ENCODE data around the gene ITGA11.

Gene ITGA11

GRCh38 chr15:68369931-68370767 is 61.8 kb downstream of the ITGA11 start:
- DNase-seq = no peak

- DNase-seq = no peak
Observed at GRCh38 chr15:68368731-68369435, 63.1 kb downstream of the ITGA11 start.

- DNase-seq = no peak
Observed at GRCh38 chr15:68367992-68368391, 64.0 kb downstream of the ITGA11 start.

- no peak for DNase-seq
Observed at GRCh38 chr15:68367226-68367625, 64.7 kb downstream of the ITGA11 start.

GRCh38 chr15:68366314-68366713 is 65.6 kb downstream of the ITGA11 start:
- peak; percentile 65 for DNase-seq

GRCh38 chr15:68365770-68366169 is 66.2 kb downstream of the ITGA11 start:
- DNase-seq = no peak

GRCh38 chr15:68365140-68365745 is 66.7 kb downstream of the ITGA11 start:
- no peak for DNase-seq

GRCh38 chr15:68364660-68365035 is 67.3 kb downstream of the ITGA11 start:
- no peak for DNase-seq

GRCh38 chr15:68364028-68364659 is 67.8 kb downstream of the ITGA11 start:
- DNase-seq = no peak

GRCh38 chr15:68363353-68363752 is 68.6 kb downstream of the ITGA11 start:
- no peak for DNase-seq

GRCh38 chr15:68362537-68363126 is 69.3 kb downstream of the ITGA11 start:
- no peak for DNase-seq

- no peak for DNase-seq
Observed at GRCh38 chr15:68360721-68361120, 71.2 kb downstream of the ITGA11 start.

- DNase-seq = no peak
Observed at GRCh38 chr15:68356778-68357177, 75.2 kb downstream of the ITGA11 start.

- DNase-seq = no peak
Observed at GRCh38 chr15:68354923-68355322, 77.0 kb downstream of the ITGA11 start.

GRCh38 chr15:68354268-68354667 is 77.7 kb downstream of the ITGA11 start:
- DNase-seq = no peak

GRCh38 chr15:68353421-68354135 is 78.4 kb downstream of the ITGA11 start:
- DNase-seq = peak; percentile 74

GRCh38 chr15:68352401-68353062 is 79.4 kb downstream of the ITGA11 start:
- DNase-seq = peak; percentile 30

GRCh38 chr15:68349151-68349550 is 82.8 kb downstream of the ITGA11 start:
- DNase-seq = no peak

- no peak for DNase-seq
Observed at GRCh38 chr15:68348606-68349005, 83.4 kb downstream of the ITGA11 start.

- DNase-seq = peak; percentile 70
Observed at GRCh38 chr15:68348081-68348480, 83.9 kb downstream of the ITGA11 start.

GRCh38 chr15:68347392-68347791 is 84.6 kb downstream of the ITGA11 start:
- no peak for DNase-seq

- no peak for DNase-seq
Observed at GRCh38 chr15:68346979-68347378, 85.0 kb downstream of the ITGA11 start.

Measured in NCI-H69 (cell line).